GM18505 (cell line): ENCODE results near the gene CABLES2.

Experiments used
- ATAC-seq: cut with Tn5 transposase; IDR thresholded peaks from one replicate; pipeline ENCODE4 v1.9.1; 2021; ENCODE audit not compliant: unreplicated experiment
- POLR2A ChIP-seq: IDR thresholded peaks from 4 replicates; pipeline ENCODE4 v1.6.1; 2011; ENCODE audit warnings: borderline replicate concordance; ENCODE audit not compliant: insufficient read depth, insufficient read length; ENCODE audit errors: extremely low read depth

Gene CABLES2

GRCh38 chr20:62419759-62420158 lies 12.7 kb upstream of the CABLES2 start:
- no peak for TF ChIP-seq POLR2A
- ATAC-seq: no peak

GRCh38 chr20:62418709-62419487 lies 11.8 kb upstream of the CABLES2 start:
- ATAC-seq: no peak
- no peak for TF ChIP-seq POLR2A

- no peak for ATAC-seq
- TF ChIP-seq POLR2A: no peak
These were observed 11.1 kb upstream of the CABLES2 start for GRCh38 chr20:62417981-62418708.

GRCh38 chr20:62416651-62417637 lies 9.9 kb upstream of the CABLES2 start:
- no peak for ATAC-seq
- no peak for TF ChIP-seq POLR2A

GRCh38 chr20:62415354-62416111 lies 8.4 kb upstream of the CABLES2 start:
- no peak for TF ChIP-seq POLR2A
- ATAC-seq: no peak

GRCh38 chr20:62413896-62414481 lies 6.9 kb upstream of the CABLES2 start:
- ATAC-seq: no peak
- TF ChIP-seq POLR2A: no peak

- ATAC-seq: no peak
- no peak for TF ChIP-seq POLR2A
These were observed 6.0 kb upstream of the CABLES2 start for GRCh38 chr20:62413025-62413570.

GRCh38 chr20:62412194-62413024 lies 5.3 kb upstream of the CABLES2 start:
- ATAC-seq: no peak
- no peak for TF ChIP-seq POLR2A

GRCh38 chr20:62411479-62412193 lies 4.6 kb upstream of the CABLES2 start:
- no peak for ATAC-seq

GRCh38 chr20:62410746-62411478 lies 3.8 kb upstream of the CABLES2 start:
- ATAC-seq: no peak
- TF ChIP-seq POLR2A: no peak

More at GRCh38 chr20:62411479-62412193, 4.6 kb upstream of the CABLES2 start:
- no peak for TF ChIP-seq POLR2A
